ENCODE measurements around the gene TFR2.
"Not testable (repeated sequence)": the region's sequence is repeated elsewhere in the genome, so short reads cannot be mapped to it uniquely, and the experiment has no call there.

Gene TFR2

GRCh38 chr7:100677308-100678267 lies 36.2 kb upstream of the TFR2 start:
- no peak for DNase-seq

- no peak for DNase-seq
Measured at GRCh38 chr7:100676501-100677306, 35.4 kb upstream of the TFR2 start.

GRCh38 chr7:100675581-100676350 lies 34.4 kb upstream of the TFR2 start:
- DNase-seq = peak; percentile 76

- DNase-seq = peak; percentile 51
Measured at GRCh38 chr7:100675105-100675451, 33.7 kb upstream of the TFR2 start.

DNA sequence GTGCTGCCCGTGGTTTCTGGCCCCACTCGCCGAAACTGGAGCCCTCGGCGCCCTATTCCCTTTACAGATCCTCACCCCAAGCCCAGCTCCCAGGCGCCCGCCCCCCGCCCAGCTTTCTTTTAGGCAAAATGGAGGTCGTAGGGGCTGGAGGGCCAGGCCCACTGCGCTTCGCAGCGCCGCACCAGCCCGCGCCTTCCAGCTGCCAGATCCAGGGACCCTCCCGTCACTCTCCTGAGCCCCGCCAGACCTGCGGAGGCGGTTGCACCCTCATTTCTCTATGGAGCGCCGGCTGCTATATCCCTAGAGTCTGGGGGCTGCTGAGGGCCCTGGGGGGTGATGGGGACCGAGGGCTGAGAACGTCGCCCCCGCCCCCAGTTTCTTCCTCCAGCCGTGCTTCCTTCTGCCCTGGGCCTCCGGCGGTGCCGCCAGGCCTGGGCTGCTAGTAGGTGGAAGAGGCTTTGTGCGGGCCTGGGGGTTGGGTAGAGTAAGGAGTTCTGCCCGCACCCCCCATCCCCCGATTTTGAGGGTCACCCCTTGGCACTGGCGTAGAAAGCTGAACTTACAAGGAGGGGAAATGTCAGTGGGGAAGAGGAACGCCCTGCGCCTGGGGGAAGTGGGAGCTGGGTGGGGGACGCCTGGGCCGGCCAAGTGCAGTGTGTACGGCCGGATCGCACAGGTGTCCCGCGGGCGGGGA lies 33.2 kb upstream of the TFR2 start:
- DNase-seq = peak; percentile 46

DNA sequence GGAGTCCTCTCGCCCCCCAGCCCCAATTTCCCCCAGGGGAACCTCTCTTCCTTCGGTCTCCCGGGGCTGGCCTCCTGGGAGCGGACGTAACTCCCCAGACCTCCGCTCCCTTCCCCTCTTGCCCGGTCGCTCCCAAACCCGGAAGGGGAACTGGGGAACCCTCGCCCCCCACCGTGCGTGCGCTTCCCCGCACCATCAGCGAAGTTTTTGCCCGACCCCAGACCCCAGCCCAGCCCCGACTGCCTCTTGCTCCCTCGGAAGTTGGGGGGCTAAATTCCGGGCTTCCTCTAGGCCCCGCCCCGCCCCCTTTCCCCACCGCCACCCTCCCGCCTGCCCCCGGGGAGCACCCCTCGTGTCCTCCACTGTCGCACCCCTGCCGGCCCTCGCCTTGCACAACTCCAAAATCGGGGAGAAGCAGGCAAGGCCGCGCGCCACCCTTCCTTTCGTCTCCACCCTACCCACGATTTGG lies 32.6 kb upstream of the TFR2 start:
- peak; percentile 50 for DNase-seq

GRCh38 chr7:100673302-100673941 lies 32.1 kb upstream of the TFR2 start, which contains the start of gene GNB2:
GNB2 (plus strand) TSS chr7:100673740; CDS start chr7:100676266, 2,526 bp downstream.
- DNase-seq = peak; percentile 99

GRCh38 chr7:100671353-100672327 lies 30.3 kb upstream of the TFR2 start:
- DNase-seq = no peak

- DNase-seq = no peak
Measured at GRCh38 chr7:100670074-100670473, 28.7 kb upstream of the TFR2 start.

DNA sequence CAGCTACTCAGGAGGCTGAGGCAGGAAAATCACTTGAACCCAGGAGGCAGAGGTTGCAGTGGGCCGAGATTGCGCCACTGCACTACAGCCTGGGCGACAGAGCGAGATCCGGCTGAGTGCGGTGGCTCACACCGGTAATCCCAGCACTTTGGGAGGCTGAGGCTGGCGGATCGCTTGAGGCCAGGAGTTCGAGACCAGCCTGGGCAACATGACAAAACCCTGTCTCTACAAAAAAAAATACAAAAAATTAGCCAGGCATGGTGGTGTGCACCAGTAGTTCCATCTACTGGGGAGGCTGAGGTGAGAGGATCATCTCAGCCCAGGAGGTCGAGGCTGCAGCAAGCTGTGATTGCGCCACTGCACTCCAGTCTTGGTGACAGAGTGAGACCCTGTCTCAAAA lies 27.8 kb upstream of the TFR2 start:
- not testable (repeated sequence) for DNase-seq

DNA sequence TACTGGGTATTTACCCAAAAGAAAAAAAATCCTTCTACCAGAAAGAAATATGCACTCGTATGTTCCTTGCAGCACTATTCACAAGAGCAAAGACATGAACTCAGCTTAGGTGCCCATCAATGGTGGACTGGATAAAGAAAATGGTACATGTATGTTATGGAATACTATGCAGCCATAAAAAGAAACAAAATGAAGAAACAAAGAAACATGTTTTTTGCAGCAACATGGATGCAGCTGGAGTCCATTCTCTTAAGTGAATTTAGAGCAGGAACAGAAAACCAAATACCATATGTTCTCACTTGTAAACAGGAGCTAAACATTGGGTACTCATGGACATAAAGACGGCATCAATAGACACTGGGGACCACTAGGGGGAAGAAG lies 26.7 kb upstream of the TFR2 start:
- DNase-seq = no peak

GRCh38 chr7:100667331-100668068 lies 26.1 kb upstream of the TFR2 start:
- no peak for DNase-seq

DNA sequence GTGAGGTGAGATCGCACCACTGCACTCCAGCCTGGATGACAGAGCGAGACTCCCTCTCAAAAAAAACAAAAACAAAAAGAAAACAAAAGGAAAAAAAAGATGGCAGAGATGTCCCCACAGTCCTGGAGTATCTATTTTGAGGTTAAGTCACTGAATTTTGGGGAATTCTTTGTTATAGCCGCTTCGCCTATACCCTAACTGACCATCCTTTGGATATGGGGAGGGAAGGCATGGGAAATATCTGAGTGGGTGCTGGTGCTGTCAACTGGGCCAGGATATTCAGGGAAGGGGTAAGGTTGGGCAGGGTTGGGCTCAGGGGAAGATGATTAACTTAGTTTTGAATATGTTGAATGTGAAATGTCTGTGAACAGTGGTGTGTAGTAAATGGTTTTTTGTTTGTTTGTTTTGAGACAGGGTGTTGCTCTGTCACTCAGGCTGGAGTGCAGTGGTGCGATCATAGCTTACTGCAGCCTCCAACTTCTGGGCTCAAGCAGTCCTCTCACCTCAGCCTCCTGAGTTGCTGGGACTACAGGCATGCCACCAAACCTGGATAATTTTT lies 23.9 kb upstream of the TFR2 start:
- DNase-seq = no peak

DNA sequence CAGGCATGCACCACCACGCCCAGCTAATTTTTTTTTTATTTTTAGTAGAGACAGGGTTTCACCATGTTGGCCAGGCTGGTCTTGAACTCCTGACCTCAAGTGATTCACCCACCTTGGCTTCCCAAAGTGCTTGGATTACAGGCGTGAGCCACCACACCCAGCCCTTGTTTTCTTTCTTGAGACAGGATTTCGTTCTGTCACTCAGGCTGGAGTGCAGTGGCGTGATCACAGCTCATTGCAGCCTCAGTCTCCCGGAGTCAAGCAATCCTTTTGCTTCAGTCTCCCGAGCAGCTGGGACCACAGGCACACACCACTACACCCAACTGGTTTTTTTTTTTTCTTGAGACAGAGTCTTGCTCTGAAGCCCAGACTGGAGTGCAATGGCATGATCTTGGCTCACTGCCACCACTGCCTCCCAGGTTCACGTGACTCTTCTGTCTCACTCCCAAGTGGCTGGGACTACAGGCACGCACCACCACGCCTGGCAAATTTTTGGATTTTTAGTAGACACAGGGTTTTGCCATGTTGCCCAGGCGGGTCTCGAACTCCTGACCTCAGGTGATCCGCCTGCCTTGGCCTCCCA lies 20.9 kb upstream of the TFR2 start:
- not testable (repeated sequence) for DNase-seq

DNA sequence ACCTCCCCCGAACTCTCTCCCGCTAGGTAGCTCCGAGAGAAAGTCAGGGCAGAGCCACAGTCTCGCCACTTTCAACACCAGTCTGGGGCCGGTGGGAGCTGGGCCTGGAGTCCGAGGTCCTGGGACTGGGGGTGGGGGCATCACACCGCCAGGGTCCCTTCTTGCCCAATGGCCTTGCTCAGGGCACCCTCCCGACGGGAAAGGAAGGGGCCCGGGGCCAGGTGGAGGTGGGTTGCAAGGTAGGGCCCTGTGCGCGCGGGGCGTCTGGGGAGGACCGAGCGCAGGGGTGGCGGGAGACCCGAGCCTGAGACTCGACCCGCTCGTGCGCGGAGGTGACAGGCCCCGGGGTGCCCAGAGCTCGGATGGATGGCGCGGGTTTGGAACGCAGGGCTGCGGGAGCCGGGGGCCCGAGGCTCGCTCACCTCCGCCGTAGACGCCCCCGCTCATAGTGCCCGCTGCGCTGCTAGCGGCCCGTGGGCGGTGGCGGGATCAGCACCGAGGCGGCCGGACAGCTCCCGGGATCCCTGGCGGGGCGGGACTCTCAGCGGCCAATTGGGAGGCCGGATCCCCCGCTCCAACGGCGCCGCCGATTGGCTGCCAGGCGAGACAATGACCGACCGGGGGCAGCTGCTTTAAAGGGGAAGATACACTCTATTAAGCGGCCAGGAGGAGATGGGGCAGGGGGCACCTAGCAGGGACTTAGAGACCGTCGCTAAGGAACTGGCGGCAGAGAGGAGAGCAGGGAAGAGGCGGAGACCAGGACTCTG lies 14.7 kb upstream of the TFR2 start, which contains the start of gene ACTL6B:
TSS of gene ACTL6B (minus strand) at position 541 of the 767 bp plus-strand sequence. CDS start at position 447, 94 bp downstream.
- DNase-seq = peak; percentile 64

- no peak for DNase-seq
Measured at GRCh38 chr7:100654908-100655831, 13.8 kb upstream of the TFR2 start.

Data from activated CD4-positive, CD25-positive, alpha-beta regulatory T cell treated with anti-CD3 and anti-CD28 coated beads, Interleukin-2, amount 50 U/mL, for 72 hours (primary cell).